ENCODE measurements around the gene MRPL58. TPM values are rescaled to one million over a fixed set of nuclear protein-coding genes. Genes with fewer than 3 reads are reported as not detected.
A peak's percentile ranks its signal among the peaks of the same experiment; 100 is the strongest.
"Not testable (repeated sequence)": the region's sequence is repeated elsewhere in the genome, so short reads cannot be mapped to it uniquely, and the experiment has no call there.

Gene MRPL58
- total RNA-seq = 10 to 100 TPM; 60.6 to 64.5 TPM

GRCh38 chr17:75012346-75013091, at the start of gene MRPL58:
MRPL58 (plus strand) TSS chr17:75012670; CDS start chr17:75012687, 17 bp downstream.
- peaks cover 15% of the 10 kb centered on the region for H3K36me3 Mint-ChIP-seq (ENCODE audit: low read depth)
- H3K27ac Mint-ChIP-seq = peak within 1 kb of the TSS; percentile 81
- CTCF ChIA-PET = interaction anchor here (0.9 to 4.3 kb wide), 20 partner anchors 11 to 400 kb away, joined by 3 to 56 read pairs (median 5); partner anchors contain the start of genes CDR2L, OTOP2 and USH1G
- H3K4me1 Mint-ChIP-seq (ENCODE audit: low read depth) = peaks cover 35% of the 10 kb centered on the region
- intact Hi-C loops (cut with micrococcal nuclease) = loop anchor here (1.0 to 2.0 kb wide), 3 partner anchors 22 to 52 kb away; partner anchors contain the start of genes ATP5PD and KCTD2
- no peaks in the 10 kb centered on the region for H3K27me3 Mint-ChIP-seq (ENCODE audit: low read depth)
- peak within 1 kb of the TSS; percentile 91 for H3K4me3 Mint-ChIP-seq
- peak; percentile 86 for DNase-seq
- H3K9me3 Mint-ChIP-seq = no peaks in the 10 kb centered on the region

- intact Hi-C loops (cut with micrococcal nuclease) = loop anchor here (5.0 kb wide), 2 partner anchors 84 to 124 kb away; partner anchors contain the start of genes ATP5PD, KCTD2 and SLC16A5
- H3K27me3 Mint-ChIP-seq (ENCODE audit: low read depth) = no peaks in the 10 kb centered on the region
- no peak for DNase-seq
- H3K4me3 Mint-ChIP-seq = no peak overlapping the region
- peaks cover 7% of the 10 kb centered on the region for H3K4me1 Mint-ChIP-seq (ENCODE audit: low read depth)
- CTCF ChIA-PET = interaction anchor here (1.0 to 4.6 kb wide), 6 partner anchors 8 to 238 kb away, joined by 3 to 68 read pairs (median 30); partner anchors contain the start of genes HID1 and MRPL58
- no peak overlapping the region for H3K27ac Mint-ChIP-seq
- no peaks in the 10 kb centered on the region for H3K9me3 Mint-ChIP-seq
- no peaks in the 10 kb centered on the region for H3K36me3 Mint-ChIP-seq (ENCODE audit: low read depth)
Observed at GRCh38 chr17:74963656-74964055, 48.8 kb upstream of the MRPL58 start.

- H3K27me3 Mint-ChIP-seq (ENCODE audit: low read depth) = no peaks in the 10 kb centered on the region
- no peak overlapping the region for H3K4me3 Mint-ChIP-seq
- no peaks in the 10 kb centered on the region for H3K9me3 Mint-ChIP-seq
- H3K27ac Mint-ChIP-seq = no peak overlapping the region
- no peaks in the 10 kb centered on the region for H3K36me3 Mint-ChIP-seq (ENCODE audit: low read depth)
- intact Hi-C loops (cut with micrococcal nuclease) = loop anchor here (5.0 kb wide), 2 partner anchors 83 to 123 kb away; partner anchors contain the start of genes ATP5PD, KCTD2 and SLC16A5
- DNase-seq = no peak
- CTCF ChIA-PET = interaction anchor here (0.6 to 4.6 kb wide), 5 partner anchors 8 to 245 kb away, joined by 3 to 68 read pairs (median 3); partner anchors contain the start of gene HID1
- H3K4me1 Mint-ChIP-seq (ENCODE audit: low read depth) = peaks cover 7% of the 10 kb centered on the region
Observed at GRCh38 chr17:74964246-74964761, 48.2 kb upstream of the MRPL58 start.

- H3K36me3 Mint-ChIP-seq (ENCODE audit: low read depth) = no peaks in the 10 kb centered on the region
- H3K4me3 Mint-ChIP-seq = no peak overlapping the region
- no peak overlapping the region for H3K27ac Mint-ChIP-seq
- intact Hi-C loops (cut with micrococcal nuclease) = loop anchor here (5.0 kb wide), 2 partner anchors 82 to 122 kb away; partner anchors contain the start of genes ATP5PD, KCTD2 and SLC16A5
- DNase-seq = no peak
- H3K27me3 Mint-ChIP-seq (ENCODE audit: low read depth) = no peaks in the 10 kb centered on the region
- CTCF ChIA-PET = interaction anchor here (0.6 to 1.5 kb wide), 2 partner anchors 104 to 237 kb away, joined by 3 to 4 read pairs; no protein-coding TSS in a partner anchor
- peaks cover 7% of the 10 kb centered on the region for H3K4me1 Mint-ChIP-seq (ENCODE audit: low read depth)
- H3K9me3 Mint-ChIP-seq = no peaks in the 10 kb centered on the region
Observed at GRCh38 chr17:74964988-74965622, 47.4 kb upstream of the MRPL58 start.

GRCh38 chr17:74968361-74968780, 44.1 kb upstream of the MRPL58 start:
- CTCF ChIA-PET = interaction anchor here (0.9 kb wide), 1 partner anchor 177 kb away, joined by 4 read pairs; no protein-coding TSS in a partner anchor
- peaks cover 6% of the 10 kb centered on the region for H3K27me3 Mint-ChIP-seq (ENCODE audit: low read depth)
- intact Hi-C loops (cut with micrococcal nuclease) = no loop called here
- no peak overlapping the region for H3K4me3 Mint-ChIP-seq
- H3K9me3 Mint-ChIP-seq = no peaks in the 10 kb centered on the region
- H3K27ac Mint-ChIP-seq = no peak overlapping the region
- H3K4me1 Mint-ChIP-seq (ENCODE audit: low read depth) = peaks cover 9% of the 10 kb centered on the region
- no peaks in the 10 kb centered on the region for H3K36me3 Mint-ChIP-seq (ENCODE audit: low read depth)
- no peak for DNase-seq

GRCh38 chr17:74969501-74969900, 43.0 kb upstream of the MRPL58 start:
- intact Hi-C loops (cut with micrococcal nuclease); H3K4me3 Mint-ChIP-seq; H3K36me3 Mint-ChIP-seq (ENCODE audit: low read depth); DNase-seq; H3K27ac Mint-ChIP-seq; H3K4me1 Mint-ChIP-seq (ENCODE audit: low read depth); H3K9me3 Mint-ChIP-seq; H3K27me3 Mint-ChIP-seq (ENCODE audit: low read depth): not testable (repeated sequence)
- CTCF ChIA-PET = interaction anchor here (1.5 to 6.6 kb wide), 2 partner anchors 7 to 11 kb away, joined by 8 to 68 read pairs; no protein-coding TSS in a partner anchor

GRCh38 chr17:74970395-74970794, 42.1 kb upstream of the MRPL58 start:
- Mint-ChIP-seq H3K27me3 (ENCODE audit: low read depth) (peaks cover 6% of the 10 kb centered on the region), H3K4me1 (ENCODE audit: low read depth) (peaks cover 9% of the 10 kb centered on the region), H3K9me3 (no peaks in the 10 kb centered on the region), H3K27ac (no peak overlapping the region), H3K36me3 (ENCODE audit: low read depth) (no peaks in the 10 kb centered on the region), H3K4me3 (no peak overlapping the region)
- DNase-seq = no peak
- intact Hi-C loops (cut with micrococcal nuclease) = no loop called here
- CTCF ChIA-PET = interaction anchor here (0.6 to 6.6 kb wide), 4 partner anchors 8 to 236 kb away, joined by 6 to 68 read pairs (median 10); no protein-coding TSS in a partner anchor

GRCh38 chr17:74971069-74971841, 41.2 kb upstream of the MRPL58 start:
- CTCF ChIA-PET = interaction anchor here (0.6 to 6.6 kb wide), 4 partner anchors 9 to 186 kb away, joined by 3 to 68 read pairs (median 8); no protein-coding TSS in a partner anchor
- no peak for DNase-seq
- peak overlapping the region; percentile 63 for H3K4me3 Mint-ChIP-seq
- H3K4me1 Mint-ChIP-seq (ENCODE audit: low read depth) = peaks cover 9% of the 10 kb centered on the region
- no peaks in the 10 kb centered on the region for H3K9me3 Mint-ChIP-seq
- no peaks in the 10 kb centered on the region for H3K36me3 Mint-ChIP-seq (ENCODE audit: low read depth)
- peaks cover 6% of the 10 kb centered on the region for H3K27me3 Mint-ChIP-seq (ENCODE audit: low read depth)
- intact Hi-C loops (cut with micrococcal nuclease) = no loop called here
- no peak overlapping the region for H3K27ac Mint-ChIP-seq

GRCh38 chr17:74971842-74972106, 40.7 kb upstream of the MRPL58 start:
- H3K36me3 Mint-ChIP-seq (ENCODE audit: low read depth) = no peaks in the 10 kb centered on the region
- no peak overlapping the region for H3K27ac Mint-ChIP-seq
- CTCF ChIA-PET = interaction anchor here (1.2 to 6.6 kb wide), 3 partner anchors 10 to 186 kb away, joined by 3 to 68 read pairs (median 13); no protein-coding TSS in a partner anchor
- H3K4me1 Mint-ChIP-seq (ENCODE audit: low read depth) = peaks cover 9% of the 10 kb centered on the region
- DNase-seq = no peak
- intact Hi-C loops (cut with micrococcal nuclease) = loop anchor here (1.0 kb wide), 1 partner anchor 11 kb away; no protein-coding TSS in a partner anchor
- H3K27me3 Mint-ChIP-seq (ENCODE audit: low read depth) = peaks cover 6% of the 10 kb centered on the region
- H3K9me3 Mint-ChIP-seq = no peaks in the 10 kb centered on the region
- H3K4me3 Mint-ChIP-seq = peak overlapping the region; percentile 63

GRCh38 chr17:74972107-74972972, 40.1 kb upstream of the MRPL58 start, which contains the start of gene HID1:
HID1 (minus strand) TSS chr17:74972759; CDS start chr17:74972656, 103 bp downstream.
- intact Hi-C loops (cut with micrococcal nuclease) = loop anchor here (1.0 kb wide), 1 partner anchor 10 kb away; no protein-coding TSS in a partner anchor
- H3K4me3 Mint-ChIP-seq = peak within 1 kb of the TSS; percentile 72
- H3K9me3 Mint-ChIP-seq = no peaks in the 10 kb centered on the region
- peak; percentile 70 for DNase-seq
- H3K27ac Mint-ChIP-seq = no peak within 1 kb of the TSS
- H3K36me3 Mint-ChIP-seq (ENCODE audit: low read depth) = no peaks in the 10 kb centered on the region
- H3K27me3 Mint-ChIP-seq (ENCODE audit: low read depth) = peaks cover 6% of the 10 kb centered on the region
- CTCF ChIA-PET = interaction anchor here (0.9 to 6.6 kb wide), 4 partner anchors 10 to 229 kb away, joined by 3 to 68 read pairs (median 10); no protein-coding TSS in a partner anchor
- peaks cover 9% of the 10 kb centered on the region for H3K4me1 Mint-ChIP-seq (ENCODE audit: low read depth)

All from activated naive CD4-positive, alpha-beta T cell treated with anti-CD3 and anti-CD28 coated beads for 36 hours (primary cell).